ENCODE data around the gene GATAD2A.

The GATAD2A gene

GRCh38 chr19:19487950-19488874 is 82.7 kb downstream of the GATAD2A start:
- no peak for DNase-seq (ENCODE audit: low spot score)

- DNase-seq (ENCODE audit: low spot score) = peak; percentile 74
These were observed 83.6 kb downstream of the GATAD2A start for GRCh38 chr19:19488875-19489690.

GRCh38 chr19:19489804-19490204 is 84.3 kb downstream of the GATAD2A start:
- no peak for DNase-seq (ENCODE audit: low spot score)

- peak; percentile 81 for DNase-seq (ENCODE audit: low spot score)
These were observed 84.9 kb downstream of the GATAD2A start for GRCh38 chr19:19490214-19490968.

- DNase-seq (ENCODE audit: low spot score) = no peak
These were observed 86.0 kb downstream of the GATAD2A start for GRCh38 chr19:19491321-19492025.

GRCh38 chr19:19492026-19492610 is 86.6 kb downstream of the GATAD2A start:
- DNase-seq (ENCODE audit: low spot score) = no peak

- no peak for DNase-seq (ENCODE audit: low spot score)
These were observed 88.5 kb downstream of the GATAD2A start for GRCh38 chr19:19493841-19494546.

GRCh38 chr19:19495614-19496603 is 90.4 kb downstream of the GATAD2A start:
- DNase-seq (ENCODE audit: low spot score) = no peak

GRCh38 chr19:19498255-19498991 is 92.9 kb downstream of the GATAD2A start:
- no peak for DNase-seq (ENCODE audit: low spot score)

GRCh38 chr19:19499272-19499995 is 94.0 kb downstream of the GATAD2A start:
- DNase-seq (ENCODE audit: low spot score) = no peak

- no peak for DNase-seq (ENCODE audit: low spot score)
These were observed 95.6 kb downstream of the GATAD2A start for GRCh38 chr19:19500975-19501644.

- DNase-seq (ENCODE audit: low spot score) = no peak
These were observed 96.3 kb downstream of the GATAD2A start for GRCh38 chr19:19501798-19502197.

GRCh38 chr19:19502281-19502680 is 96.8 kb downstream of the GATAD2A start:
- no peak for DNase-seq (ENCODE audit: low spot score)

GRCh38 chr19:19502808-19503602 is 97.5 kb downstream of the GATAD2A start:
- no peak for DNase-seq (ENCODE audit: low spot score)

GRCh38 chr19:19504754-19505668 is 99.5 kb downstream of the GATAD2A start:
- DNase-seq (ENCODE audit: low spot score) = no peak

Measured in globus pallidus (tissue), 1 donor.